Activated naive CD4-positive, alpha-beta T cell treated with anti-CD3 and anti-CD28 coated beads, Interleukin-2, amount 50 U/mL, for 24 hours (primary cell): ENCODE data around the gene TADA2B.
"Not testable (repeated sequence)": the region's sequence is repeated elsewhere in the genome, so short reads cannot be mapped to it uniquely, and the experiment has no call there.

Experiments used
- H3K27ac Mint-ChIP-seq: one replicate; pipeline ENCODE4 v1.8.0; 2021; ENCODE audit warnings: mild to moderate bottlenecking, mixed read lengths
- H3K27me3 Mint-ChIP-seq: one replicate; pipeline ENCODE4 v1.8.0; 2021; ENCODE audit warnings: mixed read lengths
- H3K36me3 Mint-ChIP-seq: one replicate; pipeline ENCODE4 v1.8.0; 2021; ENCODE audit warnings: mixed read lengths
- H3K4me1 Mint-ChIP-seq: one replicate; pipeline ENCODE4 v1.8.0; 2021; ENCODE audit warnings: mixed read lengths
- H3K4me3 Mint-ChIP-seq: one replicate; pipeline ENCODE4 v1.8.0; 2021; ENCODE audit warnings: mild to moderate bottlenecking, mixed read lengths
- H3K9me3 Mint-ChIP-seq: one replicate; pipeline ENCODE4 v1.8.0; 2021; ENCODE audit warnings: mixed read lengths

Gene TADA2B

DNA sequence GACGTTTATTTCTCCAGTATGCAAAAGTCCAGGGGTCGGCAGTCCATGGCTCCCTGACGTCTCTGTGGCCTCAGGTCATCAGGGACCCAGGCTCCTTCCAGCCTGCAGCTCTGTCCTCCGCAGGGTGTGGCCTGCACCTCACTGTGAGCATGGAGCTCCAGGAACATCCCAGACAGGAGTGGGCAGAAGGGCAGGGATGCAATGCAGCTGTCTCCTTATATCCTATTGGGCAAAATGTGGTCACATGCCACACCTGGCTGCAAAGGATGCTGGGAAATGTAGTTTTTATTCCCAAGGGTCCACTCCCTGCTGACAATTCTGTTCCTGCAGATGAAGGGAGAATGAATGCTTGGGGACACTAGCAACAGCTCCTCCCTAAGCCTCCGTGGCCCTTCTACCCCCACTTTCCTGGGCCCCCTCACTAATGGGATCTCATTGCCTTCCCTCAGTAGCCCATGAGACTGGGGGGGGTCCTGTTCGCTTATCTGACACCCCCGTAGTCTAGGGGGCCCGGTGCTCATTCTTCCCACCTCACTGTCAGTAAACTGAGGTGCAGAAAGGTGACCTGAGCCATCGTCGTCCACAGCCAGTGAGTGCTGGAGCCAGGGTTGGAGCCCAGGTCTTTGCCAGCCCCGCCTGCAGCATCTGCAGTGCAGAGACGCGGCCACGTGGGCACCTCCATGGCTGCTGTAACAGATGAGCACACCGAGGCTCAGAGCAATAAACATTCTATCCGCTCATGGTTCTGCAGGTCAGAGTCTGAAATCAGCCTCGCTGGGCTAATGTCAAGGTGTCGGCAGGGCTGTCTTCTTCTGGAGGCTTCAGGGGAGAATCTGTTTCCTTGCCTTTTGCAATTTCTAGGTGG, 30.6 kb downstream of the TADA2B start:
- no peak overlapping the region for H3K27ac Mint-ChIP-seq
- peaks cover 13% of the 10 kb centered on the region for H3K4me1 Mint-ChIP-seq
- H3K9me3 Mint-ChIP-seq: no peaks in the 10 kb centered on the region
- H3K4me3 Mint-ChIP-seq: no peak overlapping the region
- peaks cover 2% of the 10 kb centered on the region for H3K27me3 Mint-ChIP-seq
- no peaks in the 10 kb centered on the region for H3K36me3 Mint-ChIP-seq

DNA sequence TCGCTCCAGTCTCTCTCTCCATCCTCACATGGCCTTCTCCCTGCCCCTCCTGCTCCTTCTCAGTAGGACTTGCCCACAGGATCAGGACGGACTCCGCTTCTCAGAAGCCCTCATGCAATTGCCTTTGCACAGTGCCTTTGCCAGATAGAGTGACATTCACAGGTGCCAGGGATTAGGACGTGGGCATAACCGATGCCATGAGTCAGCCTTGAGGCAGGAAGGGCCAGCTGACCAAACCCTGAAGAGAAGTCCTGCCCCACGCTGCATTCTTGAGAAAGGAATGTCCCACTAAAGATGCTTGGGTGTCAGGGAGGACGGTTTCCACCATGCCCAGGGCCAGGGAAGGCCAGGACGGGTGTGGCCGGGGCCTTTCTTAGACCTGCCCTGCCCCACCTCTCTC, 31.3 kb downstream of the TADA2B start:
- H3K4me1 Mint-ChIP-seq: peaks cover 9% of the 10 kb centered on the region
- H3K36me3 Mint-ChIP-seq: no peaks in the 10 kb centered on the region
- no peak overlapping the region for H3K4me3 Mint-ChIP-seq
- H3K27me3 Mint-ChIP-seq: peaks cover 2% of the 10 kb centered on the region
- H3K27ac Mint-ChIP-seq: no peak overlapping the region
- no peaks in the 10 kb centered on the region for H3K9me3 Mint-ChIP-seq

DNA sequence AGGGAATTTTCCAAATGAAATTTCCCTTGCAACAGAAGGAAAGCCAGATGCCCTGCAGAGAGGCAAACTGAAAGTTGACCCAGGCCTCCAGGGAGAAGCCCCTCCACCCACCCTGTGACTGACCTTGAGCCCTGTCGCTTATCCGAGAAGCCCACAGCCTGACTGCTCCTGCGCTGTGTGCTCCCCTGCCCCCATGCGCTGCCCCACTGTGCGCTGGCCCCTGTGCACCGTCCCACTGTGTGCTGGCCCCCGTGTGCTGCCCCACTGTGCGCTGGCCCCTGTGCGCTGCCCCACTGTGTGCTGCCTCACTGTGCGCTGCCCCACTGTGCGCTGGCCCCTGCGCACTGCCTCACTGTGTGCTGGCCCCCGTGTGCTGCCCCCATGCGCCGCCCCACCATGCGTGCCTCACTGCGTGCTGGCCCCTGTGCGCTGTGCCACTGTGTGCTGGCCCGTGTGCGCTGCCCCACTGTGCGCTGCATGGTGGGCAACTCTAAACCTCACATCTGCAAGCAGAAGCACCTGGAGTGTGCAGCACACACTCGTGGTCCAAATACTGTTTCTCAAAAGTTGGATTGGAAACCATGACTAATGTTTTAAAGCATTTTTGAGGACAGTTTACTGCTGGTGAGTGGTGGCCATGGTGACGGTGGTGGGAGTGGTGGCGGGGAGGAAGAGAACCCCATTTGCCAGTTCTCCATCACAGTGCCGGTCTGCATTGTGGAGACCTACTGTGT, 33.0 kb downstream of the TADA2B start:
- Mint-ChIP-seq H3K36me3 (peaks cover 1% of the 10 kb centered on the region), H3K9me3 (no peaks in the 10 kb centered on the region), H3K4me1 (no peaks in the 10 kb centered on the region), H3K27ac (no peak overlapping the region), H3K4me3 (no peak overlapping the region), H3K27me3 (no peaks in the 10 kb centered on the region)

DNA sequence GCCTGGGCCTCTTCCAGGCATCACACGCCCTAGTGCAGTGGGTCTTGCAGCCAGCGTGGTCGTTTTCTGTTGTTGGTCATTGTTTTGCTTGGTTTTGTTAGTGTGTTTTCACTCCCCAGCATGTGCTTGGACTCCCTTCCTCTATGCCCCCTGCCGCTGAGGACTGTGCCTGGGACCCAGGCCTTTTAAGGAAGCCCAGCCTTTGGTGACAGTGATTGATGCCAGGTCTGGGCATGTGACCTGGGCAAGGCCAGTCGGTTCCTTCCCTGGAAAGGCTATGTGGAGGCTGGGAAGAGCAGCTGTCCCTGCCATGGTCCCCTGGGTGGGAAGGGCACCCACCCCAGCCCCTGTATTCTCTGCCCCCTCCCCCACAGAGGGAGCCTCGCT, 33.5 kb downstream of the TADA2B start:
- Mint-ChIP-seq H3K9me3 (no peaks in the 10 kb centered on the region), H3K4me3 (no peak overlapping the region), H3K27me3 (no peaks in the 10 kb centered on the region), H3K4me1 (no peaks in the 10 kb centered on the region), H3K27ac (no peak overlapping the region), H3K36me3 (peaks cover 1% of the 10 kb centered on the region)

DNA sequence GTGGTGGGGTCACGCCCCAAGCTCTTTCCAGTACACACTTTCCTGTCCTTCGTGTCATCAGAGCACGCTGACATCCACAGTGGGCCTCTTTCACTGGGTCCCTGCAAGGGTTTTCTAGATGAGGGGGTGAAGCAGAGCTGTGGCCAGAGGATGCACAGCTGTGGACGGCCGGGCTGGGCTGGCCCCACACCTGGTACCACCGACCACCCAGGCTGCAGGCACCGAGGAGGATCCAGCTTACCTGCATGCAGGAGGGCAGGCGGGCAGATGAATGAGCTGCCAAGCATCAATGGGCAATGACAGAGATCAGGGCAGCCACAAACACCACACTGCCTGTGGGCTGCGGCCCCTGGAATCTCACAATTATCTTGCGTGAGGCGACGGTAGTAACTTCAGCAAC, 34.2 kb downstream of the TADA2B start:
- Mint-ChIP-seq H3K4me1 (no peaks in the 10 kb centered on the region), H3K4me3 (no peak overlapping the region), H3K9me3 (no peaks in the 10 kb centered on the region), H3K36me3 (peaks cover 1% of the 10 kb centered on the region), H3K27me3 (no peaks in the 10 kb centered on the region), H3K27ac (no peak overlapping the region)

DNA sequence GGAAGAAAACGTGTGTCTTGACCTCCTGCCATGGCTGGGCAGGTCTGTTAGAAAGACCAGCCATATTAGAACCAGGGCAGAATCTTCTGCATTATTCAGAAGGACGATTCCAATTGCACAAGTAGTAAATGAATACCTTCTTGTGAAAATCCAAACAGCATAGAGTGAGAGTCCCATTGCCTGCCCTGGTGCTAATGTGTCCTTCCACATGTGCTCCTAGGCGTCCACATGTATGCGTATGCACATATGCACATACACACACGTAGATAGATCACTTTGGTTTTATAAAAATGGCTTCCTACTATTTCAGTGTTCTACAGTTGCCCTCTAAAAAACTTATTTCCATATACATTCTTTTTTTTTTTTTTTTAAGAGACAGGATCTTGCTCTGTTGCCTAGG, 34.9 kb downstream of the TADA2B start:
- H3K27ac Mint-ChIP-seq: no peak overlapping the region
- no peaks in the 10 kb centered on the region for H3K4me1 Mint-ChIP-seq
- H3K9me3 Mint-ChIP-seq: no peaks in the 10 kb centered on the region
- H3K27me3 Mint-ChIP-seq: peaks cover 4% of the 10 kb centered on the region
- H3K36me3 Mint-ChIP-seq: peaks cover 1% of the 10 kb centered on the region
- no peak overlapping the region for H3K4me3 Mint-ChIP-seq

DNA sequence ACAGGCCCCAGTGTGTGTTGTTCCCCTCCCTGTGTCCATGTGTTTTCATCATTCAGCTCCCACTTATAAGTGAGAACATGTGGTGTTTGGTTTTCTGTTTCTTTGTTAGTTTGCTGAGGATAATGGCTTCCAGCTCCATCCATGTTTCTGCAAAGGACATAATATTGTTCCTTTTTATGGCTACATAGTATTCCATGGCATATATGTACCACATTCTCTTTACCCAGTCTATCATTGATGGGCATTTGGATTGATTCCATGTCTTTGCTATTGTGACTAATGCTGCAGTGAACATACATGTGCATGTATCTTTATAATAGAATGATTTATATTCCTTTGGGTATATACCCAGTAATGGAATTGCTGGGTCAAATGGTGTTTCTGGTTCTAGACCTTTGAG, 36.3 kb downstream of the TADA2B start:
- H3K9me3 Mint-ChIP-seq, H3K4me1 Mint-ChIP-seq, H3K36me3 Mint-ChIP-seq, H3K27ac Mint-ChIP-seq, H3K4me3 Mint-ChIP-seq: not testable (repeated sequence)
- peaks cover 12% of the 10 kb centered on the region for H3K27me3 Mint-ChIP-seq

DNA sequence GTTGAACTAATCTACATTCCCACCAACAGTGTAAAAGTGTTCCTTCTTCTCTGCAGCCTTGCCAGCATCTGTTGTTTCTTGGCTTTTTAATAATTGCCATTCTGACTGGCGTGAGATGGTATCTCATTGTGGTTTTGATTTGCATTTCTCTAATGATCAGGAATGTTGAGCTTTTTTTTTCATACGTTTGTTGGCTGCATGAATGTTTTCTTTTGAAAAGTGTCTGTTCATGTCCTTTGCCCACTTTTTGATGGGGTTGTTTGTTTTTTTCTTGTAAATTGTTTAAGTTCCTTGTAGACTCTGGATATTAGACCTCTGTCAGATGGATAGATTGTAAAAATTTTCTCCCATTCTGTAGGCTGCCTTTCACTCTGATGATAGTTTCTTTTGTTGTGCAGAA, 36.7 kb downstream of the TADA2B start:
- H3K27ac Mint-ChIP-seq, H3K9me3 Mint-ChIP-seq, H3K4me1 Mint-ChIP-seq, H3K4me3 Mint-ChIP-seq, H3K36me3 Mint-ChIP-seq: not testable (repeated sequence)
- peaks cover 16% of the 10 kb centered on the region for H3K27me3 Mint-ChIP-seq

DNA sequence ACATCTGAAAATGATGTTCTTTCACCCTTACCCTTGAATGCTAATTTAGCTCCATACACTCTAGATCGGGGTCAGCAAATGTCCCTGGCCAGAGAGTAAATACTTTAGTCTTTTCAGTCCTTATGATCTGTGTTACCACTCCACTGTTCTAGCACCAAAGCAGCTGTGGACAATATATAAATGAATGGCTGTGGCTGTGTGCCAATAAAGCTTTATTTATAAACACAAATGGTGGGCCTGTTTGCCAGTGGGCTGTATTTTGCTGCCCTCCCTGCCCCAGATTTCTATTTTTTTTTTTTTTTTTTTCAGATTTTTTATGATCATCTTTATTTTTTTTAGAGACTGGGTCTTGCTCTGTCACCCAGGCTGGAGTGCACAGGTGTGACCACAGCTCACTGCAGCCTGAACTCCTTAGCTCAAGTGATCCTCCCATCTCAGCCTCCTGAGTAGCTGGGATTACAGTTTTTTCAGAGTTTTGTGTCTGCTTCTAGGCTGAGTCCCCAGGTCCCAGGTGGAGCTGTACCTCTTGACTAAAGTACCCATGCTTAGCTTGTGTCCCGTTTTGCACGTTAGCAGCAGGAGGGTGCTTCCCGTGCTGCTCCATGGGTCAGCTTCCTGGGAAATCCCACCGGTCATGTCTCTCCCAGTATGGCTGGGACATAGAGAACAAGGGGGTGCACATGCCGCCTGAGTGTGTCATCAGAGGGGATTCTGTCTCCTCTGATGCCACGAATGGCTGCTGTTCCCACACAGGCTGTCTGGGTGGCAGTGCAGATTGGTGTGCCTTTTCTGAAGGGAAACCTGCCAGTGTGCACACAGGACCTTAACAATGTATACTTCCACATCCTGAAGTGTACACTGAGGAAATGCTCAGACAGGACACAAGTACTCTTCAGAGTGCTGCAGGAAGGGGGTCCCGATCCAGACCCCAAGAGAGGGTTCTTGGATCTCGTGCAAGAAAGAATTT, 40.7 kb downstream of the TADA2B start:
- Mint-ChIP-seq H3K9me3 (no peaks in the 10 kb centered on the region), H3K4me3 (no peak overlapping the region), H3K36me3 (peaks cover 1% of the 10 kb centered on the region), H3K27ac (no peak overlapping the region), H3K4me1 (no peaks in the 10 kb centered on the region), H3K27me3 (peaks cover 24% of the 10 kb centered on the region)

DNA sequence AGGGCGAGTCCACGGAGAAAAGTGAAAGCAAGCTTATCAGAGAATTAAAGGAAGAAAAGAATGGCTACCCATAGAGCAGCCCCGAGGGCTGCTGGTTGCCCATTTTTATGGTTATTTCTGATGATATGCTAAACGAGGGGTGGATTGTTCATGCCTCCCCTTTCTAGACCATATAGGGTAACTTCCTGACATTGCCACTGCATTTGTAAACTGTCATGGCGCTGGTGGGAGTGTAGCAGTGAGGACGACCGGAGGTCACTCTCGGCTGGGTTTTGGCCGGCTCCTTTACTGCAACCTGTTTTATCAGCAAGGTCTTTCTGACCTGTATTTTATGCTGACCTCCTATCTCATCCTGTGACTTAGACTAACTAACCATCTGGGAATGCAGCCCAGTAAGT, 41.4 kb downstream of the TADA2B start:
- H3K27me3 Mint-ChIP-seq: peaks cover 24% of the 10 kb centered on the region
- H3K4me1 Mint-ChIP-seq, H3K4me3 Mint-ChIP-seq, H3K27ac Mint-ChIP-seq, H3K36me3 Mint-ChIP-seq, H3K9me3 Mint-ChIP-seq: not testable (repeated sequence)

DNA sequence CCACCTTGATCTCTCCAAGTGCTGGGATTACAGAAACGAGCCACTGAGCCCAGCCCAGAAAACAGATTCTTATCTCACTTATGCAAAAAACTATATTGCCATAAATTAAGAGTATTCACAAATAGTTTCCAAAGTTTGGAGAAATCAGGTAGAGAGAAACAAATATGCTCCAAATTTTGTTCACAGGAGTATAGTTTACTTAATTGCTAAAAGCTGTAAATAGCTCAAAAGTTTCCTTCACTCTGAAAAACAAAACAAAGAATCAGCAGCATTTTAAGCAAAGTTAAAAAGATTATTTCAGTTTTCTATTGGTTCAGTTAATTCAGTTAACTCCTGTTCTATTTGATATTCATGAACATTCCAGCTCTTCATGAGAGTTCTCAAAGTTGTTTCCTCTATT, 43.2 kb downstream of the TADA2B start:
- H3K4me1 Mint-ChIP-seq: no peaks in the 10 kb centered on the region
- no peaks in the 10 kb centered on the region for H3K36me3 Mint-ChIP-seq
- no peaks in the 10 kb centered on the region for H3K9me3 Mint-ChIP-seq
- H3K4me3 Mint-ChIP-seq: no peak overlapping the region
- no peak overlapping the region for H3K27ac Mint-ChIP-seq
- peaks cover 24% of the 10 kb centered on the region for H3K27me3 Mint-ChIP-seq

DNA sequence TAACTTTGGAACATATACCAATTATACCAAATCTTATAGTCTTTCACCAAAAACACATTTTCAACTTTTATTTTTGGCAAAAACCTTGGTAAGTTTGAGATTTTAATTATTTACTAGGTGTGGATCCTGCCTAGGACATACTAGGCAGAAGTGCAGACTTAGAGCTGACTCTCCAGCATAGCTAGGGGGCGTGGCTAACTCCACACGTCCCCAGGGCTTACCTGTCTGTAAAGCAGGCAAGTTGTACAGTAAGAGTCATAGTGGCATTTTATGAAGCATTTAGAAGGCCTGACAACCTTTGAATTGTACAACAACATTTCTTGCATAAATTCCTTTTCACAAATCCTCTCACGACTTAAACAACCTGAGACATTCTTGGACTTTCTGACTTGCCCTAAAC, 43.9 kb downstream of the TADA2B start:
- Mint-ChIP-seq H3K27ac (no peak overlapping the region), H3K27me3 (peaks cover 24% of the 10 kb centered on the region), H3K4me3 (no peak overlapping the region), H3K9me3 (no peaks in the 10 kb centered on the region), H3K36me3 (no peaks in the 10 kb centered on the region), H3K4me1 (no peaks in the 10 kb centered on the region)

DNA sequence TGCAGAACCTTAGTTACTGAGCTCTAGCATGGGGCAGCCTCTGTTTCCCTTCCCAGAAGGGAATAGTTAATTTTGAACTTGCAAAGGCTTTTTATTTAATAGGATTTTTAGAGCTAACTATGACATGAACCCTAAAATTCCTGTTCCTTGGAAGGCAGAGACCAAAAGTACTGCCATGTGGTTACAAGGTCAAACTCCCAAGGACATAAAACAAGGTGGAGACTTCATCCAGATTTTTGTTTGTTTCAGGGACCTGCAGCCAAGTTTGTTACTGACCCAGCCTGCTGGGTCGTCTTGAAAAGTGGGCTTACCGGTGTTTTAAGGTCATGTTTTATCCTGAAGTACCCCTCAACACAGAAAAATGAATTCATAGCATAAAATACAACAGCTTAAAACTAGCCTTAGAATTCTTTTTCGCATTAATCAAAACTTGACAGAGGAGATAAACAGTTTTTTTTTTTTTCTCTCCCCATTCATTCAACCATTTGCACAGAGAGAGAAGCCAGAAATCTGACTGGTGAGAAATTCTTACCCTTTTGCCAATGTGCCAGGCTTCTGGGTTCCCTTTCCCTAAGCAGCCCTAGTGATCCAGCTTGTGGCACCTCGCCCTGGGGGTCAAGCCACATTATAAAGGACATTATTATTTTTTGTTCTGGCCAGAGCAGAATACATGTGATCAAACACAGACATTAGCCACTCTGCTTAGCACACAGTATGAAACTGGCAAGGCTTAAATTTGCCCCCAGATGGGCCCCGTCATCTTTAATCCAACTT, 46.2 kb downstream of the TADA2B start:
- Mint-ChIP-seq H3K36me3 (no peaks in the 10 kb centered on the region), H3K9me3 (no peaks in the 10 kb centered on the region), H3K27me3 (peaks cover 17% of the 10 kb centered on the region), H3K4me1 (no peaks in the 10 kb centered on the region), H3K4me3 (no peak overlapping the region), H3K27ac (no peak overlapping the region)

DNA sequence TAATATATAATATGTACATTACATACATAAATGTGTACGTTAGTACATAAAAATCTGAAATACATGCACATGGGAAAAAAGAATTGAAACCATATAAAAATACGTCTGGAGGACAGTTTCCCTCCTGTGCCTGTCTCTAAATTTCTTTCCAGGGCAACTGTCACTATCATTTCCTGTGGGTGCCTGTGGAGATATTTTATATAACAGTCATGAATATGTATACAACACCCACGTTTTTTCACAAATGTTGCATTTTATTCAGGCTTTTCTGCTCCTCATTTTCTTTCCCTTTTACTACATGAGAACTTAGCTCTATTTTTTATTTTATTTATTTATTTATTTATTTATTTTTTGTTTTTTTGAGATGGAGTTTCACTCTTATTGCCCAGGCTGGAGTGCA, 48.9 kb downstream of the TADA2B start:
- Mint-ChIP-seq H3K36me3 (no peaks in the 10 kb centered on the region), H3K9me3 (no peaks in the 10 kb centered on the region), H3K4me1 (no peaks in the 10 kb centered on the region), H3K27me3 (peaks cover 5% of the 10 kb centered on the region), H3K4me3 (no peak overlapping the region), H3K27ac (no peak overlapping the region)

DNA sequence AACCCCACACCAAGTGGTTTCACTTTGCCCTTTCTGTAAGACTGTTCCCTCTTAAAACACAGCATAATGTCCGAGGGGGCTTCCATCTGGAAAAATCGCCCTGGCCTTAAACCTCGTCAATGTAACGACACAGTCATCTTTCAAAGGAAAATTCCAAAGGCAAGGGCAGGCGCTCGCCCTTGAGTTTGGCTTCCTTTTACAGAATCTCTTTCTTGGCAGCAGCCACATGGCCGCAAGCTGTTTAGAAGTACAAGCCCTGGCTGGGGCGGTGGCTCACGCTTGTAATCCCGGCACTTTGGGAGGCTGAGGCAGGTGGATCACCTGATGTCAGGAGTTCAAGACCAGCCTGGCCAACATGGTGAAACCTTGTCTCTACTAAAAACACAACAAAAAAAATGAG, 51.7 kb downstream of the TADA2B start:
- Mint-ChIP-seq H3K9me3 (no peaks in the 10 kb centered on the region), H3K4me1 (no peaks in the 10 kb centered on the region), H3K27ac (no peak overlapping the region), H3K27me3 (peaks cover 5% of the 10 kb centered on the region), H3K36me3 (no peaks in the 10 kb centered on the region), H3K4me3 (no peak overlapping the region)
